Mucosa of descending colon (tissue), 3 donors: ENCODE results near the gene EML3. TPM values are rescaled to one million over a fixed set of nuclear protein-coding genes. Genes with fewer than 3 reads are reported as not detected.
"Not testable (repeated sequence)": the region's sequence is repeated elsewhere in the genome, so short reads cannot be mapped to it uniquely, and the experiment has no call there.

Experiments
- ATAC-seq: fragments of 200-7000 bp; cut with Tn5 transposase; one replicate; pipeline ENCODE4 v1.9.1; 2020; ENCODE audit warnings: mild to moderate bottlenecking, moderate library complexity
- DNase-seq, 3 donors: peaks; one replicate each; pipeline ENCODE4 v3.0.0-alpha.2; 2020
- H3K36me3 ChIP-seq: fragments of 200-600 bp; one replicate; pipeline ENCODE4 v1.8.0; 2021; ENCODE audit warnings: low read depth, mild to moderate bottlenecking
- H3K4me1 ChIP-seq: fragments of 200-600 bp; one replicate; pipeline ENCODE4 v1.8.0; 2021; ENCODE audit warnings: low read depth, mild to moderate bottlenecking
- H3K4me3 ChIP-seq: fragments of 200-600 bp; one replicate; pipeline ENCODE4 v1.8.0; 2021; ENCODE audit warnings: mild to moderate bottlenecking
- H3K9me3 ChIP-seq: fragments of 200-600 bp; one replicate; pipeline ENCODE4 v1.8.0; 2021; ENCODE audit warnings: mild to moderate bottlenecking
- CTCF ChIP-seq: fragments of 200-600 bp; IDR thresholded peaks from one replicate; pipeline ENCODE4 v1.8.0; 2022; ENCODE audit warnings: antibody characterized with exemption, mild to moderate bottlenecking
- intact Hi-C, 2 donors: fragments of 100-400 bp; cut with DNase I in 1 of 2; cut with micrococcal nuclease in 1 of 2; formaldehyde crosslinking; loops; one replicate each; pipeline versions ENCODE4 v1.11.0 to v1.11.1; 2022; cut with DNase I, micrococcal nuclease
- total RNA-seq, 3 donors: library from RNA; stranded (reverse); fragmentation: NEBNext Ultra II Directional in 2 of 3; extraction: Animal tissue kit (Norgen Biotek cat#: 25700) in 2 of 3; gene quantifications; one replicate each; pipeline versions ENCODE4 v1.2.1 to v1.2.4, GENCODE V29; 2021 to 2023
- donor health status: DM: no; HTN: no; CAD: no; lungs with moderate emphysema.
- donor health status: DM: no; HTN: no; CAD: no.
- donor health status: DM: no; HTN: yes; CAD: no.

EML3 gene
- total RNA-seq, 3 donors from 2014 or later = 54.6 to 57.7 (median 57.7) TPM

GRCh38 chr11:62569611-62570010 lies 43.0 kb downstream of the EML3 start:
- ATAC-seq (no peak), DNase-seq (no peak)
- no peak overlapping the region for H3K4me3 ChIP-seq
- peaks cover 11% of the 10 kb centered on the region for H3K36me3 ChIP-seq
- intact Hi-C loops = no loop called here
- no peak for TF ChIP-seq CTCF
- peaks cover 9% of the 10 kb centered on the region for H3K4me1 ChIP-seq
- H3K9me3 ChIP-seq = no peaks in the 10 kb centered on the region

DNA sequence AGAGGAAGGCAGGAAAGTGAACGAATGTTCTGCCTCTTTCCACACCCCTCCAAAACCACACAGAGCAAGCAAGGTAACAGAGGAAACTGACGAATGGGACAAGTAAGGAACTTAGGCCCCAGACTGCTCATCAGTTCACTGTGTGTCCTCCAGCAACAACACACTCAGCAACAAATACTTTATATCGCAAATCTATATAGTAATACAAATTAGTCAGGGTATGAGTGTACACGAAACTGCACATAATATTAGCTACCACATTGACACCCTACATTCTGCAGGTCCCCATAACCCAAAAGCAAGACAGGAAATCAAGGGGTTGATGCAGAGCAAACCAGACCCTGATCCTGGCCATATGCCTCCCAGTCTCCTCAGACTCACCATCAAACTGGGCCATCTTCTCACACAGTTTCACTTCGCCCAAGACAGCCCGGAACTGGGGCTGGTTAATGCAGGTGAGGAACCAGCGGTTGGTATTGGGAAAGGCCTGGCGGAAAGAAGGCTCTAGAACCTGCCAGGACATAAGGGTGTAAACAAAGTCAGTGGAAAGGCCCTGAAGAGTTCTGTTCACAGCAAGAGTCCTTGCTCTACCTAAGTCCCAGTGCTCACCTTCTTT lies 45.4 kb downstream of the EML3 start:
- Histone ChIP-seq H3K4me3 (no peak overlapping the region), H3K4me1 (peaks cover 2% of the 10 kb centered on the region), H3K36me3 (peaks cover 11% of the 10 kb centered on the region), H3K9me3 (no peaks in the 10 kb centered on the region)
- TF ChIP-seq CTCF = no peak
- intact Hi-C loops = no loop called here
- ATAC-seq (no peak), DNase-seq (peak in 1 of 3 donors; percentile 10)

DNA sequence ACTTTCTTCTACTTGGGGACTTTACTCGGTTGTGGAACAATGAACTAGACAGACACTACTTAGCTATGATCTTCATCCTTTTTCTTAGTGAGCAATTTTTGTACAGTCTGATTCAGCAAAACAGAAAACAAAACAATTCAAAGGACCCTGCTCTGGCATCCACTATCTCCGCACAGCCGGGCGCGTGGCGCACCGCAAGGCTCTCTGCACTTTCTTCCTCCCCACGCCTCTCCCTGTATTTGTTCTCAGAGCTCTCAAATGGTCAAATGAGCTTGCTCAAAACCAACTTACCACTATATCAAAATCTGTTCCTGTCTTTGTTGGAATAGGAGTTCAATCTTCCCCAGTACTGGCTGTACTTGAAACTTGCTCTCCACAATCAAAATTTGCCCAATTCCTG lies 46.3 kb downstream of the EML3 start:
- H3K36me3 ChIP-seq = peaks cover 11% of the 10 kb centered on the region
- no peak overlapping the region for H3K4me3 ChIP-seq
- DNase-seq (peak in 1 of 3 donors; percentile 35), ATAC-seq (no peak)
- TF ChIP-seq CTCF = no peak
- no peaks in the 10 kb centered on the region for H3K9me3 ChIP-seq
- intact Hi-C loops = no loop called here
- peaks cover under 1% of the 10 kb centered on the region for H3K4me1 ChIP-seq

DNA sequence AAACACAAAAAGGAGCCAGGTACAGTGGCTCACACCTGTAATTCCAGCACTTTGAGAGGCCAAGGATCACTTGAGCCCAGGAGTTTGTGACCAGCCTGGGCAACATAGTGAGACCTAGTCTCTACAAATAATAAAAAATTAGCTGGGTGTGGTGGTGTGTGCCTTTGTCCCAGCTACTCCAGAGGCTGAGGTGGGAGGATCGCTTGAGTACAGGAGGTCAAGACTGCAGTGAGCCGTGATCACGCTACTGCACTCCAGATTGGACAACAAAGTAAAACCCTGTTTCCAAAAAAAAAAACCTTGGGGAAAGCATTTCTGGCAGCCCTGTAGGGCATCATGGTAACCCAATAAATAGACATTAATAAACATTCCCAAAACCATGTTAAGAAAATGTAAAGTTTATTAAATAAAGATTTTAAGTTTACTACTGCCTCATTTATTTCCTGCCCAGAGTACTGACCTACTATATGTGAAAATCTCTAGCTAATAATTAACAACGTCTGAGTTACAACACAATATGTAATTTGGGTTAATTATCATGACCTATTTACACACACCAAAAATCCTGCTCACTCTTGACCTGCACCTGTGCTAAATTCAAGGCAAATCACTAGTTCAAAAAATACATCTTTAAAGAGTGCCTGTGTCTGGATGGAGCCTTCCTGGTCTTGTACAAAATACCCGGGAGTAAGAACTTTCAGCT lies 47.3 kb downstream of the EML3 start:
- no peak for ATAC-seq
- Histone ChIP-seq H3K4me3 (no peak overlapping the region), H3K36me3 (peaks cover 6% of the 10 kb centered on the region), H3K9me3 (no peaks in the 10 kb centered on the region), H3K4me1 (peaks cover 10% of the 10 kb centered on the region)
- intact Hi-C loops = no loop called here
- DNase-seq = peak in 1 of 3 donors; percentile 12
- TF ChIP-seq CTCF = no peak

GRCh38 chr11:62561677-62562230 lies 50.8 kb downstream of the EML3 start:
- H3K36me3 ChIP-seq, H3K4me3 ChIP-seq, DNase-seq, H3K9me3 ChIP-seq, ATAC-seq, intact Hi-C loops: not testable (repeated sequence)
- H3K4me1 ChIP-seq = peaks cover 26% of the 10 kb centered on the region

DNA sequence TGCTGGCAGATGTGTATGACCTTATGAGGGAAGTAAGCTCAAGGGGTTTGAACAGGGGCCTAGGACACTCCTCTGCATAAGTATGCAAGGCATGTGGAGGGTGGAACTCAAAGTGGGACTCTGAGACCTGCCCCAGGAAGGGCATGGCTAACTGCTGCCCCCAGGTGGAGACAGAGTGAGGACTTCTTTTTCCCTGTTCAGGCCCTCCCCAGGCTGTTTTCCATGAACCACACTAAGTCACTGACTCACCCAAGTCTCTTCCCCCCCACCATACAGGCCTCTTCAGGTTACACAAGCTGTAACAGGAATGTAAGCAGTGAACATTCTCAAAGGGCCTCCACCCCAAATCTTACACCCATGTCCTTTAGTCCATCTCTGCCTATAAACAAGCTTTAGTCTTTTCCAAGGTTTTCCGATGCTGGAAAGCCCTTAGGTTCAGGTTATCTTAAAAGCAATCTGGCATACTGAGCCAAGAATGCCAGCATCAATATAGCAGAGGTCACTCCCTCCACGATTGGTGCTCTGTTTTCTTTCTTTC lies 51.9 kb downstream of the EML3 start:
- TF ChIP-seq CTCF = peak; percentile 47
- peak; percentile 75 to 93 (median 86) for DNase-seq
- ATAC-seq = peak; percentile 63
- intact Hi-C loops = no loop called here
- Histone ChIP-seq H3K36me3 (peaks cover 4% of the 10 kb centered on the region), H3K4me1 (peaks cover 37% of the 10 kb centered on the region), H3K4me3 (no peak overlapping the region), H3K9me3 (no peaks in the 10 kb centered on the region)

- H3K9me3 ChIP-seq, H3K36me3 ChIP-seq, H3K4me3 ChIP-seq, ATAC-seq: not testable (repeated sequence)
- DNase-seq = peak in 1 of 3 donors; percentile 38
- intact Hi-C loops = loop anchor here in 1 of 2 donors (5.0 kb wide), 1 partner anchor 137 kb away; no protein-coding TSS in a partner anchor
- H3K4me1 ChIP-seq = peaks cover 47% of the 10 kb centered on the region
These were observed 52.9 kb downstream of the EML3 start for GRCh38 chr11:62559626-62560025.
